GM12878 (cell line): ENCODE results near the gene ZNF837. TPM values are rescaled to one million over a fixed set of nuclear protein-coding genes. Genes with fewer than 3 reads are reported as not detected.
A peak's percentile ranks its signal among the peaks of the same experiment; 100 is the strongest.

Experiments
- EGR1 ChIP-seq, 2 experiments: IDR thresholded peaks; 1 replicate in 1 of 2; 2 replicates in 1 of 2; pipeline ENCODE4 v1.6.1; 2011 to 2012; ENCODE audit warnings: low read depth in 2 of 2, low read length in 2 of 2, borderline replicate concordance in 1 of 2, mild to moderate bottlenecking in 1 of 2, moderate library complexity in 1 of 2
- ETV6 ChIP-seq, 2 experiments: fragments of 450-650 bp in 1 of 2; IDR thresholded peaks in 1 of 2; conservative IDR thresholded peaks in 1 of 2; 2 replicates each; pipeline ENCODE4 v1.6.1; 2014; ENCODE audit warnings: antibody characterized with exemption in 1 of 2, borderline replicate concordance in 1 of 2, low read depth in 1 of 2, mild to moderate bottlenecking in 1 of 2, moderate library complexity in 1 of 2
- HDAC2 ChIP-seq: fragments of 200-600 bp; sonication (generic); IDR thresholded peaks from 2 replicates; pipeline ENCODE4 v1.6.1; 2017
- HDGF ChIP-seq: fragments of 450-650 bp; IDR thresholded peaks from 2 replicates; pipeline ENCODE4 v1.6.1; 2016; ENCODE audit warnings: antibody characterized with exemption
- IKZF2 ChIP-seq, 2 experiments: fragments of 450-650 bp; IDR thresholded peaks; 2 replicates each; pipeline ENCODE4 v1.6.1; 2017; ENCODE audit warnings: mild to moderate bottlenecking in 2 of 2, moderate library complexity in 2 of 2
- NFIC ChIP-seq: IDR thresholded peaks from 2 replicates; pipeline ENCODE4 v1.6.1; 2012; ENCODE audit warnings: low read depth, mild to moderate bottlenecking, inconsistent platforms, low read length, moderate library complexity
- RAD21 ChIP-seq: IDR thresholded peaks from 2 replicates; pipeline ENCODE4 v1.6.1; 2011; ENCODE audit warnings: mild to moderate bottlenecking, low read depth, low read length, moderate library complexity; ENCODE audit not compliant: insufficient read depth
- SIN3A ChIP-seq: IDR thresholded peaks from 2 replicates; pipeline ENCODE4 v1.6.1; 2012; ENCODE audit warnings: low read depth, low read length, improper control_type of control experiment
- SMAD1 ChIP-seq: fragments of 450-650 bp; IDR thresholded peaks from 2 replicates; pipeline ENCODE4 v1.6.1; 2018; ENCODE audit warnings: mild to moderate bottlenecking, low read depth; ENCODE audit not compliant: partially characterized antibody
- SPI1 ChIP-seq: IDR thresholded peaks from 2 replicates; pipeline ENCODE4 v1.6.1; 2011; ENCODE audit warnings: low read depth, mild to moderate bottlenecking, low read length, moderate library complexity, borderline replicate concordance; ENCODE audit not compliant: insufficient read depth
- SREBF1 ChIP-seq: IDR thresholded peaks from 2 replicates; pipeline ENCODE4 v1.6.1; 2012; ENCODE audit warnings: mild to moderate bottlenecking, low read length
- TCF3 ChIP-seq: IDR thresholded peaks from 2 replicates; pipeline ENCODE4 v1.6.1; 2012; ENCODE audit warnings: low read depth, mild to moderate bottlenecking, low read length, borderline replicate concordance; ENCODE audit not compliant: insufficient read depth
- WRNIP1 ChIP-seq: IDR thresholded peaks from 2 replicates; pipeline ENCODE4 v1.6.1; 2011; ENCODE audit warnings: low read depth, low read length, improper control_type of control experiment, borderline replicate concordance
- ZBTB33 ChIP-seq: fragments of 450-650 bp; IDR thresholded peaks from 2 replicates; pipeline ENCODE4 v1.6.1; 2017; ENCODE audit warnings: mild to moderate bottlenecking
- ZNF24 ChIP-seq: fragments of 450-650 bp; IDR thresholded peaks from 2 replicates; pipeline ENCODE4 v1.6.1; 2017; ENCODE audit warnings: antibody characterized with exemption, mild to moderate bottlenecking
- polyA plus RNA-seq, 11 experiments: library from polyadenylated mRNA; depleted of rRNA in 4 of 11; unstranded in 6 of 11; stranded (reverse) in 5 of 11; fragments of >200 nt; fragmentation: Nextera tagmentation in 4 of 11; fragmentation: Illumina TruSeq in 1 of 11; extraction: Ambion mirVana in 4 of 11; extraction: Trizol in 1 of 11; gene quantifications; 1 replicate in 1 of 11; 2 replicates in 10 of 11; pipeline versions ENCODE4 v1.2.1 to v1.2.3, GENCODE V29; 2011 to 2016; ENCODE audit warnings: inconsistent platforms in 2 of 11, missing spikeins in 2 of 11, low read depth in 1 of 11
- total RNA-seq, 4 experiments: library from RNA; depleted of rRNA in 3 of 4; stranded (reverse); fragments of >200 nt in 3 of 4; fragmentation: Illumina TruSeq in 1 of 4; extraction: Trizol in 1 of 4; gene quantifications; 2 replicates each; pipeline versions ENCODE4 v1.2.1 to v1.2.3, GENCODE V29; 2013 to 2021
- TF ChIP-seq, protein P1 (sequence below): fragments of 450-650 bp; IDR thresholded peaks from 2 replicates; pipeline ENCODE4 v1.6.1; 2017; ENCODE audit warnings: mild to moderate bottlenecking, moderate library complexity
- TF ChIP-seq, protein P2 (sequence below): fragments of 150-350 bp; IDR thresholded peaks from 2 replicates; pipeline ENCODE4 v1.6.1; 2014; ENCODE audit warnings: mild to moderate bottlenecking, low read depth, low read length
- TF ChIP-seq, protein P3 (sequence below): fragments of 450-650 bp; IDR thresholded peaks from 2 replicates; pipeline ENCODE4 v1.6.1; 2017; ENCODE audit warnings: antibody characterized with exemption, mild to moderate bottlenecking, moderate library complexity

The ZNF837 gene
- total and polyA plus RNA-seq, 10 of the 15 experiments (the other 5 are each of a cell fraction or from before 2014, with no cell fraction given): 0.07 to 2.9 (median 2.0) TPM; not detected in 2

- TF ChIP-seq, protein P1, sequence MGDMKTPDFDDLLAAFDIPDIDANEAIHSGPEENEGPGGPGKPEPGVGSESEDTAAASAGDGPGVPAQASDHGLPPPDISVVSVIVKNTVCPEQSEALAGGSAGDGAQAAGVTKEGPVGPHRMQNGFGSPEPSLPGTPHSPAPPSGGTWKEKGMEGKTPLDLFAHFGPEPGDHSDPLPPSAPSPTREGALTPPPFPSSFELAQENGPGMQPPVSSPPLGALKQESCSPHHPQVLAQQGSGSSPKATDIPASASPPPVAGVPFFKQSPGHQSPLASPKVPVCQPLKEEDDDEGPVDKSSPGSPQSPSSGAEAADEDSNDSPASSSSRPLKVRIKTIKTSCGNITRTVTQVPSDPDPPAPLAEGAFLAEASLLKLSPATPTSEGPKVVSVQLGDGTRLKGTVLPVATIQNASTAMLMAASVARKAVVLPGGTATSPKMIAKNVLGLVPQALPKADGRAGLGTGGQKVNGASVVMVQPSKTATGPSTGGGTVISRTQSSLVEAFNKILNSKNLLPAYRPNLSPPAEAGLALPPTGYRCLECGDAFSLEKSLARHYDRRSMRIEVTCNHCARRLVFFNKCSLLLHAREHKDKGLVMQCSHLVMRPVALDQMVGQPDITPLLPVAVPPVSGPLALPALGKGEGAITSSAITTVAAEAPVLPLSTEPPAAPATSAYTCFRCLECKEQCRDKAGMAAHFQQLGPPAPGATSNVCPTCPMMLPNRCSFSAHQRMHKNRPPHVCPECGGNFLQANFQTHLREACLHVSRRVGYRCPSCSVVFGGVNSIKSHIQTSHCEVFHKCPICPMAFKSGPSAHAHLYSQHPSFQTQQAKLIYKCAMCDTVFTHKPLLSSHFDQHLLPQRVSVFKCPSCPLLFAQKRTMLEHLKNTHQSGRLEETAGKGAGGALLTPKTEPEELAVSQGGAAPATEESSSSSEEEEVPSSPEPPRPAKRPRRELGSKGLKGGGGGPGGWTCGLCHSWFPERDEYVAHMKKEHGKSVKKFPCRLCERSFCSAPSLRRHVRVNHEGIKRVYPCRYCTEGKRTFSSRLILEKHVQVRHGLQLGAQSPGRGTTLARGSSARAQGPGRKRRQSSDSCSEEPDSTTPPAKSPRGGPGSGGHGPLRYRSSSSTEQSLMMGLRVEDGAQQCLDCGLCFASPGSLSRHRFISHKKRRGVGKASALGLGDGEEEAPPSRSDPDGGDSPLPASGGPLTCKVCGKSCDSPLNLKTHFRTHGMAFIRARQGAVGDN: peak; percentile 77; the same call in 1 of the 2 replicates
- TF ChIP-seq SIN3A (no peak; the same call in 1 of the 2 replicates), NFIC (peak; percentile 14; the same call in 1 of the 2 replicates), HDGF (no peak; the same call in 1 of the 2 replicates), SPI1 (0 out of 2 replicates have a peak, but pooled peaks have one; percentile 4), ZBTB33 (no peak), TCF3 (peak; percentile 75; the same call in 1 of the 2 replicates), HDAC2 (no peak), SREBF1 (peak; percentile 84; the same call in 1 of the 2 replicates), EGR1 (IDR thresholded peaks at IDR 0.05; ENCODE audit: borderline replicate concordance in 1 of 2, low read depth in 2 of 2, low read length in 2 of 2) (no peak), SMAD1 (no peak), IKZF2 (IDR thresholded peaks at IDR 0.05) (no peak), ETV6 (conservative IDR thresholded peaks at IDR 0.05 in 1 of 2, IDR thresholded peaks at IDR 0.05 in 1 of 2; ENCODE audit: borderline replicate concordance in 1 of 2, low read depth in 1 of 2) (no peak), WRNIP1 (no peak), ZNF24 (no peak), RAD21 (no peak)
- TF ChIP-seq, protein P2, sequence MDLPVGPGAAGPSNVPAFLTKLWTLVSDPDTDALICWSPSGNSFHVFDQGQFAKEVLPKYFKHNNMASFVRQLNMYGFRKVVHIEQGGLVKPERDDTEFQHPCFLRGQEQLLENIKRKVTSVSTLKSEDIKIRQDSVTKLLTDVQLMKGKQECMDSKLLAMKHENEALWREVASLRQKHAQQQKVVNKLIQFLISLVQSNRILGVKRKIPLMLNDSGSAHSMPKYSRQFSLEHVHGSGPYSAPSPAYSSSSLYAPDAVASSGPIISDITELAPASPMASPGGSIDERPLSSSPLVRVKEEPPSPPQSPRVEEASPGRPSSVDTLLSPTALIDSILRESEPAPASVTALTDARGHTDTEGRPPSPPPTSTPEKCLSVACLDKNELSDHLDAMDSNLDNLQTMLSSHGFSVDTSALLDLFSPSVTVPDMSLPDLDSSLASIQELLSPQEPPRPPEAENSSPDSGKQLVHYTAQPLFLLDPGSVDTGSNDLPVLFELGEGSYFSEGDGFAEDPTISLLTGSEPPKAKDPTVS: no peak
- TF ChIP-seq, protein P3, sequence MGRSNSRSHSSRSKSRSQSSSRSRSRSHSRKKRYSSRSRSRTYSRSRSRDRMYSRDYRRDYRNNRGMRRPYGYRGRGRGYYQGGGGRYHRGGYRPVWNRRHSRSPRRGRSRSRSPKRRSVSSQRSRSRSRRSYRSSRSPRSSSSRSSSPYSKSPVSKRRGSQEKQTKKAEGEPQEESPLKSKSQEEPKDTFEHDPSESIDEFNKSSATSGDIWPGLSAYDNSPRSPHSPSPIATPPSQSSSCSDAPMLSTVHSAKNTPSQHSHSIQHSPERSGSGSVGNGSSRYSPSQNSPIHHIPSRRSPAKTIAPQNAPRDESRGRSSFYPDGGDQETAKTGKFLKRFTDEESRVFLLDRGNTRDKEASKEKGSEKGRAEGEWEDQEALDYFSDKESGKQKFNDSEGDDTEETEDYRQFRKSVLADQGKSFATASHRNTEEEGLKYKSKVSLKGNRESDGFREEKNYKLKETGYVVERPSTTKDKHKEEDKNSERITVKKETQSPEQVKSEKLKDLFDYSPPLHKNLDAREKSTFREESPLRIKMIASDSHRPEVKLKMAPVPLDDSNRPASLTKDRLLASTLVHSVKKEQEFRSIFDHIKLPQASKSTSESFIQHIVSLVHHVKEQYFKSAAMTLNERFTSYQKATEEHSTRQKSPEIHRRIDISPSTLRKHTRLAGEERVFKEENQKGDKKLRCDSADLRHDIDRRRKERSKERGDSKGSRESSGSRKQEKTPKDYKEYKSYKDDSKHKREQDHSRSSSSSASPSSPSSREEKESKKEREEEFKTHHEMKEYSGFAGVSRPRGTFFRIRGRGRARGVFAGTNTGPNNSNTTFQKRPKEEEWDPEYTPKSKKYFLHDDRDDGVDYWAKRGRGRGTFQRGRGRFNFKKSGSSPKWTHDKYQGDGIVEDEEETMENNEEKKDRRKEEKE: no peak
Observed at GRCh38 chr19:58386576-58387337, 5.9 kb upstream of the ZNF837 start, which contains the start of gene RPS5 (continued).
